Hindlimb muscle (tissue), 1 donor: ENCODE results near the gene NMT2. TPM values are rescaled to one million over a fixed set of nuclear protein-coding genes. Genes with fewer than 3 reads are reported as not detected.

Experiments
- DNase-seq: peaks from one replicate; pipeline ENCODE4 v3.0.0-alpha.2; 2013
- polyA plus RNA-seq: library from polyadenylated mRNA; unstranded; fragments of 120-200 nt; gene quantifications from one replicate; pipeline ENCODE4 v1.2.1, GENCODE V29; 2013; ENCODE audit not compliant: insufficient read length

The NMT2 gene
- polyA plus RNA-seq, 1 donor, result 15.9 TPM

GRCh38 chr10:15140698-15141097 is 27.8 kb downstream of the NMT2 start:
- no peak for DNase-seq

DNA sequence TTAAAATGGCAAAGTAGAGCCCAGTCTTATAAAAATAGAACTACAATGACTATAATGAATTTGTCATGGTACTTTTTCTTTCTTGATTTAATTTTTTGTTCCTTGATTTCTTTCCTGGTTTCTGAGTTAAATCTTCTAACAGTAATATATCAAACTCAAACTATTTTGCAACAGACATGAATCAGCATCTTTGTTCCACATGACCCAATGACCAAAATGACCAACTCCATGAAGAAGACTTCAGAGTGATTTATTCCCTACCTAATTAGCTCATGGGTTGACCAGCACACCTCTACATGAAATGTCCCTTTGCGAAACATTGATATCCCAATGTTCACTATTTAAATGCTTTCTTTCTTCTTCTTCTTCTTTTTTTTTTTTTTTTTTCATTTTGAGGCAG is 30.9 kb downstream of the NMT2 start:
- DNase-seq, result no peak

GRCh38 chr10:15137036-15137359 is 31.5 kb downstream of the NMT2 start:
- DNase-seq, result no peak

DNA sequence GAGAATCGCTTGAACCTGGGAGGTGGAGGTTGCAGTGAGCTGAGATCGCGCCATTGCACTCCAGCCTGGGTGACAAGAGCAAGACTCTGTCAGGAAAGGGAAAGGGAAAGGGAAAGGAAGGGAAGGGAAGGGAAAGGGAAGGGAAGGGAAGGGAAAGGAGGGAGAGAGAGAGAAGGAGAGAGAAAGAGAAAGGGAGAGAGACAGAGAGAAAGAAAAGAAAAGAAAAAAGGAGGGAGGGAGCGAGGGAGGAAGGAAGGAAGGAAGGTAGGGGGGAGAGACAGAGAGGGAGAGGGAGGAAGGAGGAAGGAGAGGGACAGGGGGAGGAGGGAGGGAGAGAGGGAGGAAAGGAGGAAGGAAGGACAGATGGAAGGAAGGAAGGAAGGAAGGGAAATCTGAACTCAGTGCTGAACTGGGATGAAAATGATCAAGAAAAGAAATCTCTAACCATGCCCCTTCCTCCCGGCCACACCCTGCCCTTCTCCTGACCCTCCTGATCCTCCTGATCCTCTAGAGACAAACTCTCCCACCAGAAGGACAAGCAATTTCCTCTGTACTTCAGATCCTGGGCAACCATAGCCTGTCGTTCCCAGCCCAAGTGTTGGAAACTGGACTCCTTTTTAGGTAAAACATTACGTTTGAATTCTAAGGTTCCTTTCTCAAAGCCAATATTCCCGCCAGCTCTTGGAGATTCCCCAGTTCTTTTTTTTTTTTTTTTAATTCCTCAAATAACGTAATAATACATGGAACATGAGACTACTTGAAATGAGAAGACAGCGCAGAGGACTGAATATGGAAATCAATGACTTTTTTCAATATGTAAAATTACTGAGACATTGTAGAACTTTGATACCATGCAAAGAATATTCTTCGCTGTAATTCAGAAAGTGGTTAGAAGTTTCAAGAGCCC is 32.1 kb downstream of the NMT2 start:
- DNase-seq, result no peak

DNA sequence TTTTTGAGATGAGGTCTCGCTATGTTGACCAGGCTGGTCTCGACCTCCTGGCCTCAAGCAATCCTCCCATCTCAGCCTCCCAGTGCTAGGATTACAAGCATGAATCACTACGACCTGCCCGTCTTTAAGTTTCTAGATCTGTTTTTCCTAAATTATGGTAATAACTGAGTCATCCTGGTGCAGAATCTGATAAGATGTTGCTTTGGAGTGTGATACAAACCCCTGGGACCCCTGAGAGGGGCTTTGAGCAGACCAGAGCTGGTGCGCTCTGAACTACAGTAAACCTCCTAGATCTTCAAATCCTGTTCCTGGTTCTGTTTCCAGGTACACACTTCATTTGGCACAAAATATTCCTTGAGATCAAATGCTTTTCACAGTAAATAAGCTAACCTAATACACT is 37.2 kb downstream of the NMT2 start:
- DNase-seq, result no peak

GRCh38 chr10:15124908-15125307 is 43.6 kb downstream of the NMT2 start:
- no peak for DNase-seq

GRCh38 chr10:15124190-15124589 is 44.3 kb downstream of the NMT2 start:
- no peak for DNase-seq

- DNase-seq, result no peak
Observed at GRCh38 chr10:15123749-15124184, 44.7 kb downstream of the NMT2 start.

DNA sequence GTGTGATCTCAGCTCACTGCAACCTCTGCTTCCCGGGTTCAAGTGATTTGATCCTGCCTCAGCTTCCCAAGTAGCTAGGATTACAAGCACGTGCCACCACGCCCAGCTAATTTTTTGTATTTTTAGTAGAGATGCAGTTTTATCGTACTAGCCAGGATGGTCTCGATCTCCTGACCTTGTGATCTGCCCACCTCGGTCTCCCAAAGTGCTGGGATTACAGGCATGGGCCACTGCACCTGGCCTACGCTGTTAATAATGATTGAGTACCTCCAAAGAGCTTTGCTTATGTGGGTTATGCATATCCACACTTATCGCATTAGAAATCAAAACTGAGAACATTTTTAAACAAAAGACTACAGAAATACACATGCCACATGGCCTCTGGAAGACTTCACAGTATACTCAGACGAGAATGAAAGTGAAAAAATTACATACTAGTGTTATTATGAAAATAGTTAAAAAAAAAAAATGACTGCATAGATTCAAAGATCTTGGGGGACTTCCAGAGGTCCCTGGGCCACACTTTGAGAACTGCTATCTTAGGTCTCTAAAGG is 45.9 kb downstream of the NMT2 start:
- no peak for DNase-seq

DNA sequence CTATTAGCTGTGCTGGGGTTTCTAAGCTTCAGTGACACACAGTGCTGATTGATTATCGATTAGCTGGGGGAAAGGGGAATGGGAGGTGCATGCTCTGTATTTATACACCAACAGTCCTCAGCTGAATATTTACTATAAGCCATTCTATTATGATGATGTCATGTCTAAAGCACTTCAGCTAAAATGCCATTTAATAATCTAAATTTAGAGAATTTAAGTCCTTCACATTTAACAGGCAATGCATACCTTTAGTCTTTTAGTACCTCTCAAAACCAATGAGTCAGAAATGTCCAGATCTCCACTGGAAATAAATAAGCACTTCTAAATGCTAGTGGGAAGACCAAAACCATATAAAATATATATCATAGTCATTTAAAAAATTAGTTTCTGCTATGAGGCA is 46.8 kb downstream of the NMT2 start:
- DNase-seq, result no peak

- DNase-seq, result no peak
Observed at GRCh38 chr10:15120523-15120922, 48.0 kb downstream of the NMT2 start.

GRCh38 chr10:15118615-15119014 is 49.9 kb downstream of the NMT2 start:
- no peak for DNase-seq

DNA sequence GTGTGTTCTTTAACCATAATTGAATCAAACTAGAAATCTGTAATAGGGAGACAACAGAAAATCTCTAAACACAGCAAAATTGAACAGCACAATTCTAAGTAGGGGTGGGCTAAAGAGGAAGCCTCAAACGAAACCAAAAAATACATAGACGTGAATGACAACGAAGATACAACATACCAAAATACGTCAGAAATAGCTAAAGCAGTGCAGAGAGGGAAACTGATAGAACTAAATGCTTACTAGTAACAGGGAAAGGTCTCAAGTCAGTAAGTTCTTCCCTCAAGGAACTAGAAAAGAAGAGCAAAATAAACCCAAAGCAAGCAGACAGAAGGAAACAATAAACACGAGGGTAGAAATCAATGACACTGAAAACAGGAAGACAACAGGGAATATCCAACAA is 52.3 kb downstream of the NMT2 start:
- no peak for DNase-seq

- no peak for DNase-seq
Observed at GRCh38 chr10:15113766-15114165, 54.7 kb downstream of the NMT2 start.

GRCh38 chr10:15112657-15113056 is 55.8 kb downstream of the NMT2 start:
- DNase-seq, result no peak

DNA sequence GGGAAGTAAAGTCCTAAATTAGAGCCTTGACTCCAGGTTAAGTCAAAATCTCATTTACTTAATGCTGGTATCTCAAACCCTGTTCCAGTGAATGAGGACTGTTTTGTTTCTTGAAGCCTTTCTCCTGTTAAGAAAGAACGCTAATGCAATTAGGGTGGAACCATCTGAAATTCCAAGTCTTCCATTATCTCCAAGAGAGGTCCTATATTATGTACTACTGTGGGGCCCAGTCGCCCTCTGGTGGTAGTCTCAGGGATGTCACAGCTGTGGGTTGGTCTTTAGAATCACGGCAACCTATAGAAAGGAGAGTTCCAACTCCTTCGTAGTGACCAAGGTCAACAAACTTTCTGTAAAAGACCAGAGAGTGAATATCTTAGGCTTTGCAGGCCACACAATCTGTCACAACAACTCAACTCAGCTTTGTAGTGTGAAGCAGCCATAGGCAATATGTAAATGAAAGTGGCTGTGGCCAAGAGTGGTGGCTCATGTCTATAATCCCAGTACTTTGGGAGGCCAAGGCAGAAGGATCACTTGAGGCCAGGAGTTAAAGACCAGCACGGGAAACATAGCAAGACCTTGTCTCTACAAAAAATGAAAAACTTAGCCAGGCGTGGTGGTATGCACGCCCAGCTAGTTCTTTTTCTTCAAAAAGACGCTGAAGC is 62.0 kb downstream of the NMT2 start:
- DNase-seq, result peak; percentile 59

DNA sequence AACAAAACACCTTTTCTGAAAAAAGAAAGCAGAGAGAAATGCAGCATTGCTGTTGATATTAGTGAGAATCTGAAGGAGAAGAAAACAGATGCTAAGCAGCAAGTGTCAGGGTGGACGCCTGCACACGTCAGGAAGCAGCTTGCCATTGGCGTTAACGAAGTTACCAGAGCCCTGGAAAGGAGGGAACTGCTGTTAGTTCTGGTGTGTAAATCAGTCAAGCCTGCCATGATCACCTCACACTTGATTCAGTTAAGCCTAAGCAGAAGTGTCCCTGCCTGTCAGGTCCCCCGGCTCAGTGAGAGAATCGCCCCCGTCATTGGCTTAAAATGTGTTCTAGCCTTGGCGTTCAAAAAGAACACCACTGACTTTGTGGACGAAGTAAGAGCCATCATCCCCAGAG is 65.0 kb downstream of the NMT2 start:
- DNase-seq, result no peak

DNA sequence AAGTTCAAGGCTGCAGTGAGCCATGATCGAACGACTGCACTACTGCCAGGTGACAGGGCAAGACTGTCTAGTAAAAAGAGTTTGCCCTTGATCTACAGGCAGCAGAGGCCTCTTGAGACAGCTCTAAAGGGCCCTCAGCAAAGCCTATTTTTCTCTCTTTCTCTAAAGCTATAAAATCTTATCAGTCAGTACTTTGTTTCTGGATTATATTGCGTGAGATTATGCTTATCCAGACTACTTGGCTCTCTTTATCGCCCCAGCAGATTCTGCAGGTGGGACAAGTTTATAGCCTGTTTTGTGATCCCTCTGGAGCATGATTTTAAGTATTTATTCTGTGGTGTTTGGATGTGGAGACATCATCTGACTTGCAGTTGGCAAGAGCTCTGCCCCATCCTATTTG is 68.6 kb downstream of the NMT2 start:
- DNase-seq, result no peak

GRCh38 chr10:15097011-15097812 is 71.3 kb downstream of the NMT2 start, which contains the start of gene RPP38:
RPP38 (plus strand) TSS chr10:15097355; CDS start chr10:15103315, 5,960 bp downstream.
- peak; percentile 96 for DNase-seq

DNA sequence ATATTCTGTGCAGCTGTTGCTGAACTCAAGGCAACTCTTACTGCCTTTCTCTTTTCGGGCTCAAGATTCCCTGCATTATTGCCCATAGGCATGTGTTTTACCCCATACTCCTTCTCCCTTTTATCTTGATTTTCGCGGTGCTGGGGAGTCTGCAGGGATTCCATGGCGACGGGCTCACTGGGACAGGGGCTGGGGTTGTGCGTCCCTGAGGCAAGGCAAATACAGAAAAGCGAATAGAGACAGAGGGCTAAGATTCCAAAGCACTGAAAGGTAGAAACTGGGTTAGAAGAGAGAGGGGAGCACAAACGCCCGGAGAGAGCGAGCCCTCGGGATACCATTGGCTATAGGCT is 71.9 kb downstream of the NMT2 start:
- DNase-seq, result no peak

DNA sequence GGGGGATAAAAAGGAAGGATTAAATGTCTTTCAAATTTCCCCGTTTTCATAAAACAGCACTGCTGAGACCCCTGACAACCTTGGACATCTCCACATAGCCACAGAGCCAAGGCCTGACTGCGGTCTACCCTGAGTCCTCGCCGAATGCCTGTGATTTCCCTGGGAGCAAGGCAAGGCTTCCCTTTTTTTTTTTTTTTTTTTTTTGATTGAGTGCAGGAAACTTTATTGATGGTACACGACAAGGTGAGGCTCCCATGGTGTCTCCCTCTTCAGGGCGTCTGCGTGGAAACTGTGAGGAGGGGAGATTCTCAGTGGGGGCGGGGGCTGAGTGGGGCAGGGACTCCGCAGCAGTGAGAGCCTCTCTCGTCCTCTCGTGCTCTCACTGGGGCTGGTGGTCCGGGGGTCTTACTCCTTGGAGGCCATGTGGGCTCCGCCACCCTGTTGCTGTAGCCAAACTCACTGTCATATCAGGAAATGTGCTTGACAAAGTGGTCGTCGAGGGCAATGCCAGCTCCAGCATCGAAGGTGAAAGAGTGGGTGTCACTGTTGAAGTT is 75.6 kb downstream of the NMT2 start:
- no peak for DNase-seq

DNA sequence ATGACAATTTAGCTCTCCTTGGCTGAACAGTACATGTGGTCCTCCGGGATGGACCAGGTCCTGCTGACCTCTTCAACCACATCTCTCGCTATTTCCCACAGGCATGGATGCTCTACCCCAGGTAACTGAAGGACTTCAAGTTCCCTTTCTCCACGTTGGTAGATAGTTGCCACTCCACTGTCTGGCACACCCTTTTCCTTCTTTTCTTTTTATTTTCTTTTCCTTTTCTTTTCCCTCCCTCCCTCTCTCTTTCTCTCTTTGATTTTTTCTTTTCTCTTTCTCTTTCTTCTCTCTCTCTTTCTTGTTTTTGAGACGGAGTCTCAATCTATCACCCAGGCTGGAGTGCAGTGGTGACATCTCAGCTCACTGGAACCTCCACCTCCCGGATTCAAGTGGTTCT is 77.1 kb downstream of the NMT2 start:
- DNase-seq, result no peak
